Activated CD4-positive, CD25-positive, alpha-beta regulatory T cell treated with anti-CD3 and anti-CD28 coated beads, Interleukin-2, amount 50 U/mL, for 72 hours (primary cell): ENCODE data around the gene ATXN10.
A peak's percentile ranks its signal among the peaks of the same experiment; 100 is the strongest.

Experiments
- DNase-seq: peaks from one replicate; pipeline ENCODE4 v3.0.0; 2021

ATXN10 gene

GRCh38 chr22:45866126-45866645 lies 194.6 kb downstream of the ATXN10 start:
- DNase-seq: no peak

GRCh38 chr22:45866646-45867117 lies 195.0 kb downstream of the ATXN10 start:
- DNase-seq: no peak

GRCh38 chr22:45867118-45867905 lies 195.7 kb downstream of the ATXN10 start:
- DNase-seq: no peak

- DNase-seq: no peak
Observed at GRCh38 chr22:45867906-45868555, 196.4 kb downstream of the ATXN10 start.

- no peak for DNase-seq
Observed at GRCh38 chr22:45868571-45869339, 197.1 kb downstream of the ATXN10 start.

GRCh38 chr22:45869340-45869847 lies 197.8 kb downstream of the ATXN10 start:
- no peak for DNase-seq

GRCh38 chr22:45870011-45870410 lies 198.4 kb downstream of the ATXN10 start:
- no peak for DNase-seq

GRCh38 chr22:45871721-45872120 lies 200.1 kb downstream of the ATXN10 start:
- DNase-seq: no peak

GRCh38 chr22:45872659-45873263 lies 201.1 kb downstream of the ATXN10 start:
- no peak for DNase-seq

GRCh38 chr22:45876136-45877035 lies 204.8 kb downstream of the ATXN10 start:
- peak; percentile 13 for DNase-seq

GRCh38 chr22:45877036-45877380 lies 205.4 kb downstream of the ATXN10 start:
- DNase-seq: no peak

- DNase-seq: peak; percentile 19
Observed at GRCh38 chr22:45877651-45878050, 206.0 kb downstream of the ATXN10 start.

- peak; percentile 24 for DNase-seq
Observed at GRCh38 chr22:45878051-45878781, 206.6 kb downstream of the ATXN10 start.

- DNase-seq: peak; percentile 19
Observed at GRCh38 chr22:45878901-45879551, 207.4 kb downstream of the ATXN10 start.

- DNase-seq: peak; percentile 18
Observed at GRCh38 chr22:45879552-45879949, 207.9 kb downstream of the ATXN10 start.

GRCh38 chr22:45880091-45880715 lies 208.6 kb downstream of the ATXN10 start:
- peak; percentile 15 for DNase-seq

GRCh38 chr22:45880716-45881523 lies 209.3 kb downstream of the ATXN10 start:
- no peak for DNase-seq

GRCh38 chr22:45881524-45881875 lies 209.9 kb downstream of the ATXN10 start:
- no peak for DNase-seq
